GM19328 (cell line): Measurements from ENCODE around the gene FAM53B.

Experiments used
- ATAC-seq: cut with Tn5 transposase; IDR thresholded peaks from one replicate; pipeline ENCODE4 v1.9.1; 2021; ENCODE audit warnings: mild to moderate bottlenecking, moderate library complexity; ENCODE audit not compliant: unreplicated experiment

The FAM53B gene

GRCh38 chr10:124728830-124729661 lies 15.1 kb downstream of the FAM53B start:
- ATAC-seq = no peak

- ATAC-seq = no peak
These were observed 15.9 kb downstream of the FAM53B start for GRCh38 chr10:124728071-124728829.

GRCh38 chr10:124727361-124727960 lies 16.7 kb downstream of the FAM53B start:
- no peak for ATAC-seq

GRCh38 chr10:124725791-124726190 lies 18.4 kb downstream of the FAM53B start:
- ATAC-seq = no peak

- no peak for ATAC-seq
These were observed 19.0 kb downstream of the FAM53B start for GRCh38 chr10:124725171-124725631.

- no peak for ATAC-seq
These were observed 19.7 kb downstream of the FAM53B start for GRCh38 chr10:124724279-124725027.

- ATAC-seq = no peak
These were observed 20.4 kb downstream of the FAM53B start for GRCh38 chr10:124723826-124724225.

- peak; percentile 54 for ATAC-seq
These were observed 21.1 kb downstream of the FAM53B start for GRCh38 chr10:124722798-124723783.

- no peak for ATAC-seq
These were observed 22.7 kb downstream of the FAM53B start for GRCh38 chr10:124721330-124722045.

- ATAC-seq = peak; percentile 40
These were observed 24.8 kb downstream of the FAM53B start for GRCh38 chr10:124719213-124719851.

GRCh38 chr10:124717911-124718741 lies 26.1 kb downstream of the FAM53B start:
- ATAC-seq = peak; percentile 54

GRCh38 chr10:124717041-124717757 lies 27.0 kb downstream of the FAM53B start:
- ATAC-seq = no peak

- no peak for ATAC-seq
These were observed 27.8 kb downstream of the FAM53B start for GRCh38 chr10:124716369-124716768.

- no peak for ATAC-seq
These were observed 28.7 kb downstream of the FAM53B start for GRCh38 chr10:124715439-124715838.

- no peak for ATAC-seq
These were observed 30.4 kb downstream of the FAM53B start for GRCh38 chr10:124713679-124714255.

- no peak for ATAC-seq
These were observed 31.3 kb downstream of the FAM53B start for GRCh38 chr10:124712704-124713407.
